DOHH2 (cell line): Measurements from ENCODE around the gene ROR2.

ENCODE experiments used
- CTCF ChIP-seq: fragments of 200-600 bp; sonication (generic); IDR thresholded peaks from one replicate; pipeline ENCODE4 v1.5.1; 2014; ENCODE audit warnings: antibody characterized with exemption, mild to moderate bottlenecking, low read depth, low read length; ENCODE audit not compliant: poor library complexity, severe bottlenecking
- EZH2phosphoT487 ChIP-seq: fragments of 200-600 bp; sonication (generic); IDR thresholded peaks from 2 replicates; pipeline ENCODE4 v1.6.1; 2017; ENCODE audit warnings: borderline replicate concordance, mild to moderate bottlenecking, antibody characterized with exemption, low read length, moderate library complexity, mixed read lengths

GRCh38 chr9:91914404-91914803 lies 35.6 kb downstream of the ROR2 start:
- no peak for TF ChIP-seq CTCF
- no peak for TF ChIP-seq EZH2phosphoT487
